ENCODE data around the gene DCUN1D2. TPM values are rescaled to one million over a fixed set of nuclear protein-coding genes. Genes with fewer than 3 reads are reported as not detected.

DCUN1D2 gene
- total RNA-seq, 1 donor from 2014 or later = 28.7 TPM

DNA sequence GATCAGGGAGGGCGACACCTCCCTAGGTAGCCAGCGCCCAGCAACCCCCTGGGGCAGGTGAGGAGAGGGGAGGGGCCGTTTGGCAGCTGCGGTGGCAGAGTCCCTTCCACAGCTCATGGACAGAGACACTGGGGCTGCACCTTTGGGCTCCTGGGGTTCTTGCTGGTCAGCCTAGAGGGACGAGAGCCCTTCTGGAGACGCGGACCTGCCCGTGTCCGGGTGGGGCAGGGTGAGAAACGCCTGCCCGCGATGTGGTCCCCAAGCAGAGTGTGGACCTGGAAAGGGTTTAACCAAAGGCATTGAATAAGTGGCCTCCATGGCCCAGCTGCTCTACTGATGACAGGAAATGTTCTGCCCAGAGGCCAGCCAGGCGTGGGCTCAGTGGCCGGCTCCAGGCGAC is 75.5 kb downstream of the DCUN1D2 start:
- Mint-ChIP-seq H3K4me1 (ENCODE audit: low read depth) (no peaks in the 10 kb centered on the region), H3K9me3 (no peaks in the 10 kb centered on the region), H3K36me3 (ENCODE audit: low read depth) (no peaks in the 10 kb centered on the region), H3K27me3 (ENCODE audit: insufficient read depth) (no peaks in the 10 kb centered on the region), H3K27ac (no peak overlapping the region), H3K4me3 (no peak overlapping the region)
- intact Hi-C loops (cut with micrococcal nuclease) = no loop called here
- DNase-seq (ENCODE audit: low spot score) = no peak

DNA sequence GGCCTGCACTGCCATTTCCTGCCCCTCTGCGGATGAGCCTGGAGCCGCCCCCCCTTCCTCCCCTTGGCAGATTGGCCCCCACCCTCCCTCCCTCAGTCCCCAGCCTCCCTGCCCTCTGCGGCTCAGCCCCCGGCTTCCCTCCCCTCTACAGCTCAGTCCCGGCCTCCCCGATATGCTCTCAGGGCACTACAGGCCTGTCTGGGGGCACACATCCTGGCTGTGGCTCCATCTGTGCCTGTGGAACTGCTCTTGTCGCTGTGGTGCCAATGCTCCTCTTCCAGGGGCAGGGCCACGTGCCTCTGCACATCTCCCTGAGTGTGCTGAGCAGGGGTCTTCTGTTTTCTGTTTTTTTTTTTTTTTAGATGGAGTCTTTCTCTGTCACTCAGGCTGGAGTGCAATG is 76.2 kb downstream of the DCUN1D2 start:
- no peaks in the 10 kb centered on the region for H3K36me3 Mint-ChIP-seq (ENCODE audit: low read depth)
- H3K9me3 Mint-ChIP-seq = no peaks in the 10 kb centered on the region
- no peak overlapping the region for H3K27ac Mint-ChIP-seq
- intact Hi-C loops (cut with micrococcal nuclease) = no loop called here
- no peak overlapping the region for H3K4me3 Mint-ChIP-seq
- no peaks in the 10 kb centered on the region for H3K4me1 Mint-ChIP-seq (ENCODE audit: low read depth)
- DNase-seq (ENCODE audit: low spot score) = no peak
- H3K27me3 Mint-ChIP-seq (ENCODE audit: insufficient read depth) = no peaks in the 10 kb centered on the region

DNA sequence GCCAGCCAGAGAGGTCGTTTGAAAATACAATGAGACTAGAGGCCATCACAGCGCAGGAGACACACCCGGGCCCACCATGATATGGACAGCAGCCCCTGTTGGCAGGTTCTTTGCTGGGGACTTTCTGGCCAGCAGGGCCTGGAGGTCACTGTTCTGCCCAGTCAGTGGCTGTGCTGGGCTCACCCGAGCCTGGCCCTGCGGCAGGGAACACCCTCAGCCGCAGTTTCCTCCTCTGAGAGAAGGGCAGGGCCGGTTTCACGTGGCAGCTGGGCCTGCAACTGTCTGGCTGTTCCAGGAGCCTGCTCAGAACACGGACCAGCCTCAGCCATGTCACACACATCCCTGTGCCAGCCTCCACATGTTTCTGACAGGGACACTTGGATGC is 76.6 kb downstream of the DCUN1D2 start:
- intact Hi-C loops (cut with micrococcal nuclease) = no loop called here
- DNase-seq (ENCODE audit: low spot score) = no peak
- H3K27me3 Mint-ChIP-seq (ENCODE audit: insufficient read depth) = no peaks in the 10 kb centered on the region
- no peak overlapping the region for H3K4me3 Mint-ChIP-seq
- no peaks in the 10 kb centered on the region for H3K36me3 Mint-ChIP-seq (ENCODE audit: low read depth)
- no peaks in the 10 kb centered on the region for H3K9me3 Mint-ChIP-seq
- no peaks in the 10 kb centered on the region for H3K4me1 Mint-ChIP-seq (ENCODE audit: low read depth)
- H3K27ac Mint-ChIP-seq = no peak overlapping the region

DNA sequence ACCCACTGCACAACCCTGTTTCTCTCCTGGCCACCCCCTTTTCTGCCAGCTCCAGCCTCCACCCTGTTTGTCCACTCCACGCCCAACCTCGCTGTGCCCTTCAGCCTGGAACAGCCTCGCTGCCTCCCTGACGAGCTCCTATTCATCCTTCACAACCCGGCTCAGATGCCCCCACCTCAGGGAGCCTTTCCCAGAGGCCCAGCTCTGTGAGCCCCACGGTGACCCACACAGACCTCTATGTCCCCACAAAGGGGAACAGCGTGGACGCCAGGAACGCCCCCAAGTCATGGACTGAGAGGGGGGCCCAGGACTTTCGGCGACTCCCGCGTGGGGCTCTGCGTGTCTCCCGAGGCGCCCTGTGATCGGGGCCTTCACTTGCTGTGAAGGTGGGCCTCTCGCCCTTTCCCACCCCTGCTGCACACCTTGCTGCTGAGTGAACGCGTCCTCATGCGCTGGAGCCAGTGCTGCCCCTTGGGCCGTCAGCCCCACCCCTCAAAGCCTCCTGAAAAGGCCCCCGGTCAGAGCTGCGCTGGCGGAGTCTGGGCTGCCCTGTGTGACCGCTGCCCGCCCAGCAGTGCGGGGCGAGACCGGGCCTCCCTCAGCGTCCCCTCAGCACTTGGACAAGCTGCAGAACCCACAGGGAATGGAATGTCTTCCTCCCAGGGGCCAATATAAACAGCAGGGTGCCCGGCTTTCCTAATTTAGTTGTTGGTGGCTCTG is 77.2 kb downstream of the DCUN1D2 start:
- no peaks in the 10 kb centered on the region for H3K36me3 Mint-ChIP-seq (ENCODE audit: low read depth)
- no peak overlapping the region for H3K4me3 Mint-ChIP-seq
- no peaks in the 10 kb centered on the region for H3K4me1 Mint-ChIP-seq (ENCODE audit: low read depth)
- DNase-seq (ENCODE audit: low spot score) = no peak
- H3K9me3 Mint-ChIP-seq = no peaks in the 10 kb centered on the region
- intact Hi-C loops (cut with micrococcal nuclease) = no loop called here
- no peaks in the 10 kb centered on the region for H3K27me3 Mint-ChIP-seq (ENCODE audit: insufficient read depth)
- H3K27ac Mint-ChIP-seq = no peak overlapping the region

DNA sequence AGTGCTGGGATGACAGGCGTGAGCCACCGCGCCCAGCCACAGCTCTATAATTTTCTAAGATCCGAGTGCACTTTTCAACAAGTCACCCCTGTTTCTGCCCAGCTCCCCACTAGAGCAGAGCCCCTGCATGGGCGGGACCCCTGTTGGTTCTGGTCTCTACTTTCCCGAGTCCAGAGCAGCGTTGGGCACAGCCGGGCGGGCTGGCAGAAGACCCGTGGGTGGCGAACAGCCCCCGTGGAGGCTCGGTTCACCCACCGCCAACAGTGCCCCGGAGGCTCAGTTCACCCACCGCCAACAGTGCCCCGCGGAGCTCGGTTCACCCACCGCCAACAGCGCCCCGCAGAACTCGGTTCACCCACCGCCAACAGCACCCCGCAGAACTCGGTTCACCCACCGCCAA is 78.1 kb downstream of the DCUN1D2 start:
- Mint-ChIP-seq H3K4me3 (no peak overlapping the region), H3K9me3 (no peaks in the 10 kb centered on the region), H3K27ac (no peak overlapping the region), H3K36me3 (ENCODE audit: low read depth) (no peaks in the 10 kb centered on the region), H3K4me1 (ENCODE audit: low read depth) (no peaks in the 10 kb centered on the region), H3K27me3 (ENCODE audit: insufficient read depth) (no peaks in the 10 kb centered on the region)
- no peak for DNase-seq (ENCODE audit: low spot score)
- intact Hi-C loops (cut with micrococcal nuclease) = no loop called here

DNA sequence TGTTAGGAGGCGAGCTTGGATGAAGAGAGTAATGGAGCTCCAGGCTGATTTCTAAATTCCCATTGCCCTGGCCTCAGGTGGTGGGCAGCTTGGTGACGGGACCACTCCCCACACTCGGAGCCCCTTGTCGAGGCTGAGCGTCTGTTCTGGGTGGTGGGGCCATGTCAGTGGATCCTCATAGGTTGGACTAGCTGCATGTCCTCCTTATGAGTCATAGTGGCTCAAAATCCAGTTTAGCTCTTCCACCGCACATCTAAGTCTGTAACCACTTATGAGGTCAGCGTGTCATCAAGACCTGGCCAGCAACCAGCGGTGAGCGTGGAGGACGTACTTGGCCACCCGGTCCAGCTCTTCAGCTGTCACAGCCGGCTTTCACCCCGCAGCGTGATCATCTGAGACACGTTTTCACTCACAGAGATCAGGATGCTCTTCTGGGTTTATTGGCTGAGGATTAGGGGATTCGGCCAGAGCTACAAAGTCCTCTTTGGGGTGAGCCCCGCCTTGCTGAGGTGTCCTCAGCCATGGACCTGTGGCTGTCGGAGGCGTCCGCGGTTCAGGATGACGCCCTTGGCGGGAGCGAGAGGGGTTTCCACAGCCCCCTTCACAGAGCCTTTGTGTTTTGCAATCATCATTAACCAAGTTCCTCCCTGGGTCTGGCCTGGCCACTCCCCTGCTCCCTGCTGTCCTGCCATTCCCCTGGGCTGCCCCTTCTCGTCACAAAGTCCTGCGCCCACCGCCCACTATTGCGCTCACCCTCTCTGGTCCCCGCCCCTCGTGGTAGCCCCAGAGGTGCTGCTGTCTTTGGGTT is 79.1 kb downstream of the DCUN1D2 start:
- Mint-ChIP-seq H3K36me3 (ENCODE audit: low read depth) (no peaks in the 10 kb centered on the region), H3K27ac (no peak overlapping the region), H3K4me3 (no peak overlapping the region), H3K4me1 (ENCODE audit: low read depth) (no peaks in the 10 kb centered on the region), H3K9me3 (no peaks in the 10 kb centered on the region), H3K27me3 (ENCODE audit: insufficient read depth) (no peaks in the 10 kb centered on the region)
- DNase-seq (ENCODE audit: low spot score) = no peak
- intact Hi-C loops (cut with micrococcal nuclease) = no loop called here

DNA sequence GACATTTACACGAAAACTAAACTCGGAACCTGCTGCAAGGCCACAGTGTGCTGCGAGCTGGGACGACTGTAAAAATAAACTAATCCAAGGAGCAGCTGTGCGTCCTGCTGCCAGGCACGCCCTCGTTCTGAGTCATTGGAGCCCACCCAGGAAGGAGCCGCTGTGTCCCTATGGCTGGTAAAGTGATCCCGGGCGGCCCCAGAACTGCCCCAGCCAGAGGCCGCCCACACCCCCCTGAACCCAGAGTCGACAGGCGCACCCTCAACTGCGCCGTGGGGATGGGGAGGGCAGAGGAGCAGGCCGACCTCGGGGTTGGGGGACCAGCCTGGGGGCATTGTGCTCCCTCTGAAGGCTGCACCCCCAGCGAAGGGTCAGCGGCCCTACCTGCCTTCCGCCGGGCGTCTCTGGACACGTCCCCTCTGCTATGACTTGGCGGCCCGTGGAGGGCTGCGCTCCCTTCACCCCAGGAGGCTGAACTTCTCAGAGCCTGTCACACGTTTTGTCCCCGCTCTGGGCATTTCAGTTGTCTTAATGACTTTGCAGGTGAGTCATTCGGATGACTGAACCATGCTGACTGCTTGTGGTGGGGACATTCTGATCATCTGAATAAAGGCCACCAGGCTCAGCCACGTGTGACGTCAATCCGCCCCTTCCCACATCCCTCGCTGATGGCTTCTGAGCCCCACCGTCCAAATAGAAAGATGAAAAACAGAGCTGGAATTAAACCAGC is 79.9 kb downstream of the DCUN1D2 start:
- intact Hi-C loops (cut with micrococcal nuclease) = no loop called here
- Mint-ChIP-seq H3K4me1 (ENCODE audit: low read depth) (no peaks in the 10 kb centered on the region), H3K9me3 (no peaks in the 10 kb centered on the region), H3K4me3 (no peak overlapping the region), H3K27ac (no peak overlapping the region), H3K36me3 (ENCODE audit: low read depth) (no peaks in the 10 kb centered on the region), H3K27me3 (ENCODE audit: insufficient read depth) (no peaks in the 10 kb centered on the region)
- DNase-seq (ENCODE audit: low spot score) = no peak

DNA sequence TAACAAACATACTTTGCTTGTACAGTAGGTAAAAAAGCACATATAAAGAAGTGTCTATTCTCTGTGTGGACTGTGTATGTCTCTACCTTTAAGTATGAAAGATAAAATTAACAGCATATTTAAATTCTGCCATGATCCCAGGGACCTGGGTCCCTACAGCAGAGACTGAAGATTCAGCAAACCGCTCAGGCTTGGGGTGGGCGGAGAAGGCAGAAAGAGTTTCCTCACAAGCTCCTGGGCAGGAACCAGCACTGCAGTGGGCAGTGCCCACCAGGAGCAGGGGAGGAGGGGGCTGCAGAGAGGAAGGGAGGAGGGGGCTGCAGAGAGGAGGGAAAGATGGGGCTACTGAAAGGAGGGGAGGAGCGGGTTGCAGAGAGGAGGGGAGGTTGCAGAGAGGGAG is 81.9 kb downstream of the DCUN1D2 start:
- no peak overlapping the region for H3K4me3 Mint-ChIP-seq
- no peaks in the 10 kb centered on the region for H3K9me3 Mint-ChIP-seq
- no peaks in the 10 kb centered on the region for H3K27me3 Mint-ChIP-seq (ENCODE audit: insufficient read depth)
- no peaks in the 10 kb centered on the region for H3K36me3 Mint-ChIP-seq (ENCODE audit: low read depth)
- no peak overlapping the region for H3K27ac Mint-ChIP-seq
- DNase-seq (ENCODE audit: low spot score) = no peak
- intact Hi-C loops (cut with micrococcal nuclease) = no loop called here
- no peaks in the 10 kb centered on the region for H3K4me1 Mint-ChIP-seq (ENCODE audit: low read depth)

DNA sequence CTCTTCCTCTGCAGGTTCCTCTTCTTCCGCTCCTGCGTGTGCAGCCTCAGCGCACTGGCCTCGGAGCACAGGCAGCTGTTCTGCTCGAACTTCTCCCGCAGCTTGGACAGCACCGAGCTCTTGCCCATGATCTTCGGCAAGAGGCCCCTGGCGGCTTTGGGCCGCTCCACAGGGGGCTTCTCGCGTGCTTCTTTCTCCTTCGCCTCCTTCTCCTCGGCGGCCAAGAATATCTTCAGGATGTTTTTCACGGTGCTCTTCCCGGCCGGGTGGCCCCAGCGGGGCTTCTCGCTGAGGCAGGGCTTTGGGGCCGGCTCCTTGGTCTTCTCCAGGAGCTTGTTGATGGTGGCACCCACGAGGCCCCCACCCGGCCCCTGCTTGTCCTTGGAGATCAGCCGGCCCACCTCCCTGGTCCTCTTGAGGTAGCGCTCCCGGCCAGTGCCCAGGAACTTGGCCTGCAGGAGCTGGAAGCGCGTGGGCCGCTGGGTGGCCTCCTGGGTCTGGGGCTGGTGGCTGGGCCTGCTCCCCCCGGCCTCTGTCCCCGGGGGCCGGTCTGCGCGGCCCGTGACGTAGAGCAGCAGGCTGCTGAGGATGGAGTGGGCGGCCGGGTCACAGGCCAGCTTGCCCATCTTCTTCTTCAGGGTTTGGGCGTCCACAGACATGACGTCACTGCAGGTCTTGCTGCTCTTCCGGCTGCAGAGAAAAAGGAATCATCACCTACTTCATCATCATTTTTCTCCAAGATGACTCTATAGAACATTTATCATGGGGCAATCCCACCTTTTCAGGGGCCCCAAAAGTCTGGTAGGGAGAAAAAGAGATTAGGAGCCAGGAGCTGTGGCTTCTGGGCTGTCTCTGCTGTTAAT is 82.7 kb downstream of the DCUN1D2 start:
- Mint-ChIP-seq H3K27ac (no peak overlapping the region), H3K36me3 (ENCODE audit: low read depth) (no peaks in the 10 kb centered on the region), H3K27me3 (ENCODE audit: insufficient read depth) (no peaks in the 10 kb centered on the region), H3K4me3 (no peak overlapping the region), H3K4me1 (ENCODE audit: low read depth) (no peaks in the 10 kb centered on the region), H3K9me3 (no peaks in the 10 kb centered on the region)
- DNase-seq (ENCODE audit: low spot score) = no peak
- intact Hi-C loops (cut with micrococcal nuclease) = no loop called here

DNA sequence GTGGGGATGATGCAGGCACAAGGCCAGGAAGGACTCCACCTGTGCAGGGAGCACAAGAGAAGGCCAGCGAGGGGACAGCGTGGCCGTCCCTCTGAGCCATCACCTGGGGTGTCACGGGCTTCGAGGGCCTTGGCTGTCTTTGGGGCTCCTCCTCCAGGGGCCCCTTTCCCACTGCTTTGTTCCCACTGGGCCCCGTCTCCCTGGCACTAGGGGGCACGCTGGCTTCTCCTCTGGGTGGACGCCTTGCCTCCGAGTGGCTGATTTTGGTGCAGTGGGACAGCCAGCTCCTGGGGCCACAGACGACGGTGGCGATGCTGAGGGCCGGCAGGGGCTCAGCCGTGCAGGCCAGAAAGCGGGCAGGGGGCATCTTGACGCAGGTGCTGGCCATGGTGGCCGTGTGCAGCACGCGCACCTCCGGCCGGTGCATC is 83.4 kb downstream of the DCUN1D2 start:
- H3K27me3 Mint-ChIP-seq (ENCODE audit: insufficient read depth) = no peaks in the 10 kb centered on the region
- intact Hi-C loops (cut with micrococcal nuclease) = no loop called here
- H3K4me1 Mint-ChIP-seq (ENCODE audit: low read depth) = no peaks in the 10 kb centered on the region
- H3K9me3 Mint-ChIP-seq = no peaks in the 10 kb centered on the region
- no peaks in the 10 kb centered on the region for H3K36me3 Mint-ChIP-seq (ENCODE audit: low read depth)
- no peak overlapping the region for H3K4me3 Mint-ChIP-seq
- DNase-seq (ENCODE audit: low spot score) = no peak
- H3K27ac Mint-ChIP-seq = no peak overlapping the region

DNA sequence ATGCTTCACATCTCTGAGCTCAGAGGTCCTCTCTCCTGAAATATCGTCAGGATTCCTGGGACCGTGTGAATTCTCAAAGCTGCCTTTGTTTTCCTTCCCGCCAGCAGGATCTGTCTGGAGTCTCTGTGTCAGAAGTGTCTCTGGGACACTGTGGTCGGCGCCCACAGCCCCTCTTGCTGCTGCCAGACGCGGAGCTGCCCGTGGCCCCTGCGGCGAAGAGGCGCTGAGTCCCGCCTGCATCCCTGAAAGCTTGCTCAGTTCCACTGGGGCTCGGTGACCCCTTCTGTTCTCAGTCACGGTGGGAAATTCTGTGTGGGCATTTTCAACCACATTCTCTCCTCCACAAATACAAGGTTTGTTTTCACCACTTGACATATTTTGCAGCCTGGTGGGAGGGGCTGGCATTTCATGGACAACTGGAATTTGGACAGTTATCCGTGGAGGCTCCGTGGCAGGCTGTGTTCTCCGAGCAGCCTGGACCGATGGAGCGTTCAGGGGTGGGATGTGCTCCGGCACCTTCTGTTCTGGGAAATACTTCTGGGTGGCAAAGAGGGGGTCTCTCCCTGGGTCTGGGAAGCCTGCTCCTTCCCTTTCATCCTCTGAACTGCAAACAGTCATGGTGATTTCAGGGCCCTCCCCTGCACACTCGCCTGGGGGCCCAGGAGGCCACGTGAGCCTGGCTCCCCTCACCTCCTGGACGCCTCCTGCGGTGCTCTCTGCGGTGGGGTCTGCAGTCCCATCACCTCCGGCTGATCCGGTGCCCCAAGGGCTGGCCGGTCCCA is 84.0 kb downstream of the DCUN1D2 start:
- Mint-ChIP-seq H3K36me3 (ENCODE audit: low read depth) (no peaks in the 10 kb centered on the region), H3K4me3 (no peak overlapping the region), H3K4me1 (ENCODE audit: low read depth) (no peaks in the 10 kb centered on the region), H3K9me3 (no peaks in the 10 kb centered on the region), H3K27me3 (ENCODE audit: insufficient read depth) (no peaks in the 10 kb centered on the region), H3K27ac (no peak overlapping the region)
- no peak for DNase-seq (ENCODE audit: low spot score)
- intact Hi-C loops (cut with micrococcal nuclease) = no loop called here

Measured in activated T-helper 1 cell treated with anti-CD3 and anti-CD28 coated beads, Interleukin-12 subunit alpha, Interleukin-12 subunit beta, Interleukin-2, Interleukin-4 antibody, amounts not matched to agents 30 ng/mL and 10 ng/mL and 1 ng/mL, durations not matched to agents 14 hours and 24 hours and 36 hours (primary cell).